Dermis blood vessel endothelial cell (primary cell): ENCODE measurements around the gene EEF1G. TPM values are rescaled to one million over a fixed set of nuclear protein-coding genes. Genes with fewer than 3 reads are reported as not detected.
"Not testable (repeated sequence)": the region's sequence is repeated elsewhere in the genome, so short reads cannot be mapped to it uniquely, and the experiment has no call there.

Source experiments
- DNase-seq: peaks from one replicate; pipeline ENCODE4 v3.0.0; 2010
- total RNA-seq: library from RNA; depleted of rRNA; stranded (reverse); fragments of >200 nt; gene quantifications from 2 replicates; pipeline ENCODE4 v1.2.3, GENCODE V29; 2014

EEF1G gene
- 1,345 and 1,561 TPM in 2 replicates for total RNA-seq

DNA sequence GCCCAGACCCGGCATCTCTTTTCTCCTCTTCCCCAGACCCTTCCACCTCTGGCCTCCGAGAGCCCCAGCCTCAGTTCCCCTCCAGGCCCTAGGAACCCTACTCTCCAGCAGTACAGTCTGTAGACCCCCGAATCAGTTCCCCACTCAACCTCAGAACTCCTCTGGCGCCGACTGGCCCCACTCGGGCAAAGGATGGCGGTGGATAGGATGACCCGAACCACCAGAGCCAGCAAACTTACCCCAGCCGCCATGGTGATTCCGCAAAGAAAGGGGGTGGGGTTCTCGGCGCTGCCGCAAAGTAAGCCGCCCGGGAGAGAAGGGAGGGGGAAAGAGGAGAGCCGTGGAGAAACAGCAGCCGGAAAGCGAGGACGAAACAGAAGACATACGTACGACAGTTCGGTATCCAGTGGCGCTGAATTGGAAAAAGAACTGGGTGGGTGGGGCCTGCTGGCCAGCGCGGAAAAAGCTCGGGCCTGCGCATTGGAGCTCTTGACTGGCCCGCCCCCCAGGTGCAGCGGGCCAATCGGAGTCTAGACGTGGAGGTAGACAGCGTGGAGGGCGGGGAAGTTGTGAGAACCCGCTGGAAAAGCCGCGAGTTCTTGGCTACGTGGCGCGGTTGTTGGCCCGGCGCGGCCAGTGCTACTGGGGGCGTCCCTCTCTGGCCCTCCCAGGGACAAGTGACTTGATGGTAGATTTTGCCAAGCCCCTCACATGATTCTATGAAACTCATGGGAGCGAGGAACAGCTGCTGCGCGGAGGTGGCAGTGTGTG, at the start of gene EEF1G:
Gene EEF1G (minus strand): TSS at position 300 of the 771 bp plus-strand sequence. CDS start 49 bp downstream, at position 251.
- DNase-seq, result peak; percentile 100

- DNase-seq, result peak; percentile 51
Observed at GRCh38 chr11:62622476-62623089, 48.9 kb upstream of the EEF1G start.

DNA sequence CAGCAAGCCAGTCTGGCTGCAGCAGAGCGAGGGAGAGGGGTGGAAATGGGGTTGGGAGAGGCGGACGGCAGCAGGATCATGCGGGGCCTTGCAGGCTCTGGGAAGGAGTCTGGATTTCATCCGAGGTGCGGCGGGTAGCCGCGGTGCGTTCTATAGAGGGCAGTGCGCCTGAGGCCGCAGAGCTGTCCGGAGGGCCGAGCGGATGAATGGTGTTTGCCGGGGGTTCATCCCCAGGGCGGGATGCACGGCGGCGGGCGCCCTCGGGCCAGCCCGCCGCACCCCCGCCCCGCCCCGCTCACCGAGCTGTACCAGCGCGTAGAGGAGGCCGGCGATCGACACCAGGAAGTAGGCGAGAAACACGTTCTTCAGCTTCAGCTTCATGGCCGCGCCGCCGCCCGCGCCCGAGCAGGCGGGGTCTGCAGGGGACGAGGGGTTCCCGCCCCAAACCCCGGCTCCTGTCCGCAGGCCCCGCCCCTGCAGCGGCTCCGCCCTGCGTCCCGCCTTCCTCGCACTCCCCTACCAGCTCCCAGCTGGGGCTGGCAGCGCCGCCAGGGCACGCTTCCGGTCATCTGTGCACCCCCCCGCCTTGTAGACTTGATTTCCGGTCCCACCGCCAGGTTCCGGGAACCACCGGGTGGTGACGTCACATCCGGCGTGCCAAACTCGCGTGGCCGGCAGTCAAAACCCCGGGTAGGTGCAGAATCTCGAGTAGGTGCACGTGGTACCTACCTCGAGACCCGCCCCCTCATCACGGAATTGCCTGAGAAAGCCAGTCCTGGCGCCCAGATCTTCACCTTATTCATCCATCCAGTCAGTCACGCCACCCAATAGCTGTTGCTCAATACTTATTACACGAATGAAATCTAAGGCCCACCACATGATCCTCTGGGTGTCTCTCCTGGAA, 48.1 kb upstream of the EEF1G start, which contains the start of gene B3GAT3:
Gene B3GAT3 (minus strand): TSS at position 420 of the 904 bp plus-strand sequence. CDS start 39 bp downstream, at position 381.
- peak; percentile 98 for DNase-seq

DNA sequence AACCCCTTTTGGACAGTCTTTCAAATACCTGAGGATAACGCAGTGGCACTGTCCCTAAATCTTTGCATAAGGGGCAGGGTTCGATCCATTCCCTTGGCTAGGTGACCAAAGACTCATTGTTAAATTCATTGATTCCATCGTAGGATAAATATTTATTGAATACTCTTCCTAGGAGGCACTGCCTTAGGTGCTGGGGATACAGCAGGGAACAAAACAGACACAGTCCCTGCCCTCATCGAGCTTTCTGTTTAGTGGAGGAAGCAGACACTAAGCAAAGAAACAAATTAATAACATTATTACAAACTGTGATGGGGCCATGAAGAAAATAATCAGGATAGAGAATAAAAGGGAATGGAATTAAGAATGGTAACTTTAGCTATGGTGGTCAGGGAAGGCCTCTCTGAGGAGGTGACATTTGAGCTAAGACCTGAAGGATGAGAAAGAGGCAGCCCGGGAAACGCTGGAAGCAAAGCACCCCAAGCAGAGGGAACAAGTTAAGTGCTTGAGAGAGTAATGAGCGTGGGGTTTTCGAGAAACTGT, 47.4 kb upstream of the EEF1G start:
- DNase-seq, result no peak

DNA sequence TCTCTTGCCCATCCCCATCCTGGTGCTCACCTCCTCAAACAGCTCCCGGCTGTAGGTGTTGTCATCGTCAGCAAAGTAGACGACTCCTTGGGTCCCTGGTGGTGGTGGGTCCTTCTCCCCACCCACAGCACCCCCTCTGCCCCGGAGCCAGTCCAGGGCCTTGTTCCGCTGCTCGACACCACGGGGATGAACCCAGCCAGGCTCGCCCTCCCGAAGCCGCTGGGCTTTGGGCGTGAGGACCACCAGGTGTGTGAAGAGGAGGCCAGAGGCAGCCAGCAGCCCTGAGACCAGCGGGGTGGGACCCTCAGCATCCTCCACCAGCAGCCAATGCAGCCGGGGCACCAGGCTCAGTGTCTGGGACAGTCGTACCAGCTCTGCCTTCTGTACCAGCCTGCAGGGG, 43.3 kb upstream of the EEF1G start:
- DNase-seq, result not testable (repeated sequence)

DNA sequence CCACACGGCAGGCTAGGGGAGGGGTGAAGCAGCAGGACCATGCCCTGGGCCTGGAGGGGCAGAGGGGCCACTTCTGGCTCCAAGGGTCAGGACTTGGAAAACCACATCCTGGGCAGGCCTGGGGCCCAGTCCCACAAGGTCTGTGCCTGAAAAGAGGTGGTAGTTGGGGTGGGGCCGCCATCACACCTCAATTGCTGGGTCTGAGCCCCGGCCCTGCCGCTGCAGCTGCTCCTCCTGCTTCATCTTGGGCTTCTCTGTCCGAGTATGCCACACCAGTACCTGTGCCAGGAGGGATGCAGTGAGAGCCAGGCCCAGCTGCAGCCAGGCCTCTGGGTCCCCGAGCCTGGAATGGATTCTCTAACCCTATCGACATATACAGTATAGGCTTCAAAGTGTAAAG, 41.8 kb upstream of the EEF1G start:
- no peak for DNase-seq

- no peak for DNase-seq
Observed at GRCh38 chr11:62614275-62614674, 40.6 kb upstream of the EEF1G start.

DNA sequence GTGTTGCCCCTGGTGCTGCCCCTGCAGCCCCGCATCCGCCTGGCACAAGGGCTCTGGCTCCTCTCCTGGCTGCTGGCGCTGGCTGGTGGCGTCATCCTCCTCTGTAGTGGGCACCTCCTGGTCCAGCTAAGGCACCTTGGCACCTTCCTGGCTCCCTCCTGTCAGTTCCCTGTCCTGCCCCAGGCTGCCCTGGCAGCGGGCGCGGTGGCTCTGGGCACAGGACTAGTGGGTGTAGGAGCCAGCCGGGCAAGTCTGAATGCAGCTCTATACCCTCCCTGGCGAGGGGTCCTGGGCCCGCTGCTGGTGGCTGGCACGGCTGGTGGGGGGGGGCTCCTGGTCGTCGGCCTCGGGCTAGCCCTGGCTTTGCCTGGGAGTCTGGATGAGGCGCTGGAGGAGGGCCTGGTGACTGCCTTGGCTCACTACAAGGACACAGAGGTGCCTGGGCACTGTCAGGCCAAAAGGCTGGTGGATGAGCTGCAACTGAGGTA, 39.6 kb upstream of the EEF1G start:
- DNase-seq, result no peak

- peak; percentile 85 for DNase-seq
Observed at GRCh38 chr11:62612366-62613290, 38.9 kb upstream of the EEF1G start, which contains the start of the genes EML3 and ROM1. EML3 (minus strand) TSS chr11:62612775; CDS start chr11:62612457, 318 bp downstream. ROM1 (plus strand) TSS chr11:62613257; CDS start chr11:62613282, 25 bp downstream.

DNA sequence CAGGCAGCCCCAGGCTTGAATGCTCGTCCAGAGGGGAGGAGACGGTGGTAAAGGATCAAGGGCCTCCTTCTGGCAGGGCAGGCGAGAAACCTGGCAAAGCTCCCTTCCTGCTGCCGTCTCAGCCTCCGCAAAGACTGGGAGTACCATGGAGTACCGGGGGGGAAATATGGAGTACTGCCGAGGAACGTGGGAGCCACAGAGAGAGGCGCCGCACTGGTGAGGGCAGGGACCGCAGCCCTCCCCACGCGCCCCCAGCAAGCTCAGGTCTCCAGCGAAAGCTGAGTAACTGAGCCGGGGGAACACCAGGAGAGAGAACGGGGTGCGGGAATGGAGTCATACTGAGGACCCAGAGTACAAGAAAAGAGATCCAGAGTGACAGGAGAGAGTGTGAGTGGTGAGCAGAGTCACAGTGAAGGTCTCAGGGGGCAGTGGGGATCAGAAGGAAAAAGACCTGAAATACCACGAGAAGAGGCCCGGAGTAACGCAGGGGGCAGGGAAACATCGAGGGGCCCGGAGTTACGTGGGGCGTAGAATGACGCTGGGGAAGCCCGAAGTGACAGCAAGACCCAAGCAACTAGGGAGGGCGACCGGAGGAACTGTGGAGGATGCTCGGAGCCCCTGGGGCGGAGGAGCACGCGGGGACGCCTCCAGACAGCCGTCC, 38.1 kb upstream of the EEF1G start:
- DNase-seq, result peak; percentile 73

- no peak for DNase-seq
Observed at GRCh38 chr11:62610814-62611704, 37.4 kb upstream of the EEF1G start.

GRCh38 chr11:62610403-62610802, 36.7 kb upstream of the EEF1G start:
- DNase-seq, result no peak

GRCh38 chr11:62608776-62609175, 35.1 kb upstream of the EEF1G start:
- no peak for DNase-seq

- no peak for DNase-seq
Observed at GRCh38 chr11:62607714-62608113, 34.0 kb upstream of the EEF1G start.

DNA sequence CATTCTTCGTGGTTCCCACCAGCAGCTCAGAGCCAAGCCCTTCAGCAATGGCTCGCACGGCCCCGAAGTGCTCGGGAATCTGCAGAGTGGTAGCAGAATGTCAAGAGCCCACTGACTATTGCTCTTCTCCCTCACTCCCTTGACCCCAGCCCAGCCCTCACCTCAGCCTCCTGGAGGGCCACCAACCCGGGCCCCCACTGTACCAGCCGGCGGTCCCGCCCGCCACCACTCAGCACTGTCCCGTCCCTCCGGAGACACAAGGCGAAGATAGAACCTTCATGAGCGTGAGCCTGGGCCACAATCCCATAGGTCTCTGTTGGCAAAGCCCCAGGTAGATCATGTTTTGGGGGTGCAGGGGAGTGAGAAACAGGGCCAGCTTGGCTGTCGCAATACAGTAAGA, 32.2 kb upstream of the EEF1G start:
- DNase-seq, result no peak

DNA sequence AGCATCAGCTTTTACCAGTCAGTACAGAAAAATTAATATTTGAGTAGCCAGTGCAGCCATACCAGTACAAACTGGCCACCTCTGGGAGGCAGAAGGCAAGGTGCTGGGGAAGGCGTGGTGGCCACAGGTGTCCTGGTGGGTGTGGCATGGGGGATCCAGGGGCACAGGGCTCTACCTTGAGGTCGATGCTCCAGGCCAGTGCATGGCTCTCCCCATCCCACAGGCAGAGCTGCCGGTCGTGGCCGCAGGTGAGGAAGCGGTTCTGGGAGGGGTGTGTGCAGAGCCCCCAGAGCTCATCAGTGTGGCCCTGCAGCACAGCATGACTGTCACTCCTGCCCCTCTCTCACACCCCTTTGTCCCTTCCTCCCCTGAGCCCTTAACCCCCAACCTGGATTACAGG, 31.8 kb upstream of the EEF1G start:
- no peak for DNase-seq

- DNase-seq, result no peak
Observed at GRCh38 chr11:62604460-62605120, 30.9 kb upstream of the EEF1G start.

DNA sequence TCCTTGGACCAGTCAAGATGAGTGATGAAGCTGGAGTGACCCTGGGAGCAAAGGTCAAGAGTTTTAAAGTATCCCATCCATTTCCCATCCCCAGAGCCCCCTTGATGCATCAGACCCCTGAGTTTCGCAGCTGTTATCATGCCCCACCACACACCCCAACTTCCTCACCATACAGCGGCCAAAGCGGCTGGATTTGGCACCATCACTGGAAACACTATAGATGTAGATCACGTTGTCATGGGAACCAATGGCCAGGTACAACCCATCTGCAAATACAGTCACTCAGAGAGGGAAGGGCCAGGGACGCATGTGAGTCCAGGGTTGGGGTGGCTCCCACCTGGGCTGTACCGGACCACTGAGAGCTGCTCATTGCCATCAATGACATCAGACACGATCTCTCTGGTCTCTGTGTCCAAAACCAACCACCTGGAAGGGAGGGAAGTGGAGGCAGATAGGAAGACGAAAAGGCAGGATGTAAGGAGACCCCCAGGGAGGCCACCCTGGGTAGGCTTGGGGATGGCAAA, 30.1 kb upstream of the EEF1G start:
- no peak for DNase-seq

- DNase-seq, result no peak
Observed at GRCh38 chr11:62603072-62603408, 29.3 kb upstream of the EEF1G start.
